Measurements from ENCODE around the gene ATG16L2. TPM values are rescaled to one million over a fixed set of nuclear protein-coding genes. Genes with fewer than 3 reads are reported as not detected.

Gene ATG16L2
- total RNA-seq, 4 donors from 2014 or later: 22.1 to 45.1 (median 40.6) TPM

GRCh38 chr11:72793076-72793424, 21.2 kb upstream of the ATG16L2 start:
- TF ChIP-seq POLR2A (IDR thresholded peaks at IDR 0.05) (no peak), CTCF (IDR thresholded peaks at IDR 0.05) (no peak)
- no peak for DNase-seq
- Histone ChIP-seq H3K4me1 (peaks cover 9 to 21% of the 10 kb centered on the region in 2 donors), H3K27me3 (no peaks in the 10 kb centered on the region), H3K9me3 (no peaks in the 10 kb centered on the region), H3K27ac (peak overlapping the region; percentile 53 to 94 (median 91)), H3K4me3 (replicated peaks in 1 of 3) (no peak overlapping the region), H3K36me3 (no peaks in the 10 kb centered on the region)
- intact Hi-C loops (cut with DNase I): no loop called here
- 73 to 83% methylated on average over 2 of the region's 2 CpGs for WGBS, 2 donors

GRCh38 chr11:72793425-72794367, 20.5 kb upstream of the ATG16L2 start, which contains the start of gene STARD10:
STARD10 (minus strand) TSS chr11:72794047; CDS start chr11:72781181, 12,866 bp downstream.
- Histone ChIP-seq H3K36me3 (no peaks in the 10 kb centered on the region), H3K27ac (peak within 1 kb of the TSS; percentile 89 to 94 (median 91)), H3K27me3 (no peaks in the 10 kb centered on the region), H3K9me3 (no peaks in the 10 kb centered on the region), H3K4me3 (replicated peaks in 1 of 3) (peak within 1 kb of the TSS; percentile 31 to 51 (median 41)), H3K4me1 (peaks cover 9 to 21% of the 10 kb centered on the region in 2 donors)
- TF ChIP-seq CTCF (IDR thresholded peaks at IDR 0.05) (peak; percentile 93 to 100 (median 98)), POLR2A (IDR thresholded peaks at IDR 0.05) (peak in 1 of 2 donors; percentile 63)
- 2 to 4% methylated on average over 28 to 48 of the region's 55 CpGs for WGBS, 2 donors
- intact Hi-C loops (cut with DNase I): no loop called here
- peak; percentile 95 to 96 for DNase-seq

GRCh38 chr11:72798361-72798760, 15.8 kb upstream of the ATG16L2 start:
- Histone ChIP-seq H3K4me3 (replicated peaks in 1 of 3) (no peak overlapping the region), H3K27me3 (no peaks in the 10 kb centered on the region), H3K4me1 (peaks cover 6 to 10% of the 10 kb centered on the region in 2 donors), H3K27ac (no peak overlapping the region), H3K9me3 (no peaks in the 10 kb centered on the region), H3K36me3 (no peaks in the 10 kb centered on the region)
- intact Hi-C loops (cut with DNase I): no loop called here
- DNase-seq: no peak
- WGBS, 2 donors: 82 to 83% methylated on average over 4 of the region's 4 CpGs
- TF ChIP-seq CTCF (IDR thresholded peaks at IDR 0.05) (no peak), POLR2A (IDR thresholded peaks at IDR 0.05) (no peak)

- intact Hi-C loops (cut with DNase I): no loop called here
- Histone ChIP-seq H3K9me3 (no peaks in the 10 kb centered on the region), H3K4me1 (peaks cover 1 to 4% of the 10 kb centered on the region in 2 donors), H3K27me3 (no peaks in the 10 kb centered on the region), H3K36me3 (no peaks in the 10 kb centered on the region), H3K27ac (no peak overlapping the region), H3K4me3 (replicated peaks in 1 of 3) (no peak overlapping the region)
- 63 to 72% methylated on average over 4 of the region's 4 CpGs for WGBS, 2 donors
- TF ChIP-seq CTCF (IDR thresholded peaks at IDR 0.05): no peak
- TF ChIP-seq POLR2A (IDR thresholded peaks at IDR 0.05): no peak
- no peak for DNase-seq
Observed at GRCh38 chr11:72799441-72799840, 14.8 kb upstream of the ATG16L2 start.

GRCh38 chr11:72802822-72803221, 11.4 kb upstream of the ATG16L2 start:
- Histone ChIP-seq H3K4me1 (no peaks in the 10 kb centered on the region), H3K4me3 (replicated peaks in 1 of 3) (no peak overlapping the region), H3K9me3 (no peaks in the 10 kb centered on the region), H3K36me3 (no peaks in the 10 kb centered on the region), H3K27me3 (no peaks in the 10 kb centered on the region), H3K27ac (no peak overlapping the region)
- intact Hi-C loops (cut with DNase I): no loop called here
- WGBS, 2 donors: 80 to 95% methylated on average over 6 of the region's 6 CpGs
- TF ChIP-seq CTCF (IDR thresholded peaks at IDR 0.05) (no peak), POLR2A (IDR thresholded peaks at IDR 0.05) (no peak)
- DNase-seq: no peak

Measured in thyroid gland (tissue), 4 donors.